ENCODE results near the gene ATRIP.
A peak's percentile ranks its signal among the peaks of the same experiment; 100 is the strongest.

The ATRIP gene

GRCh38 chr3:48432411-48433371, 13.8 kb upstream of the ATRIP start:
- TF ChIP-seq CTCF (IDR thresholded peaks at IDR 0.05; ENCODE audit: poor library complexity, severe bottlenecking): peak; percentile 35
- DNase-seq (ENCODE audit: low spot score): peak; percentile 71
- peak overlapping the region; percentile 92 for H3K27ac ChIP-seq (ENCODE audit: poor library complexity, severe bottlenecking)

DNA sequence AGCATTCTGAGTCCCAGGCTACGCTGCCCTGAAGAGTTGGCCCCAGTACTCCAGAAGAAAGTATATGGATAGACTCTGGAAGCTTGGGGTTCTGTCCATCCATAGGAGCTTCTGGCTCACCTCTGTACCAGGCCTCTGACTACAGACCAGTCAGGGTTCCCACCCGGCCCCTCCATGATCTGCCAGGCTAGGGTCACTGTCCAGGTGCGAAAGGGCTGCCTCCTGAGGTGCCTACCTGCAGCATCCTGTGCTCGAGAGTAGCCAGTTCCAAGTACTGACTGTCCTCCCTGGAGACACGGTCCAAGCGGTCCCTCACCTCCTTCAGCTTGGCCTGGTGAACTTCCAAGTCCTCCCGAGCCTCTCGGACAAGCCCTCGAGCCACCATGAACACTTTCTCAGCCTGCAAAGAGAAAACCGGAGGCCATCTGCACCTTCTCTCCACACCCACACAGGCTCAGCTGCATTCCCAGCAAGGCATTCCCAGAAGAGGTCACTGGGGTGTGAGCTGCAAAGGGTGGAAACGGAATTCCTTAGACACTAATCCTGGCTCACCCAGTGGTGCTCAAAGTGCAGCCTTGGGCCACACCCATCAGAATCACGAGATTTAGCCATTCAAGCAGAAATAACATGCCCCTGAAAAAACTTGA, 12.9 kb upstream of the ATRIP start:
- peak overlapping the region; percentile 92 for H3K27ac ChIP-seq (ENCODE audit: poor library complexity, severe bottlenecking)

More at GRCh38 chr3:48432411-48433371, 13.8 kb upstream of the ATRIP start:
- Histone ChIP-seq H3K27me3 (ENCODE audit: insufficient read depth, poor library complexity, severe bottlenecking) (no peaks in the 10 kb centered on the region), H3K36me3 (ENCODE audit: low read depth) (peaks cover 32% of the 10 kb centered on the region), H3K9me3 (ENCODE audit: severe bottlenecking) (no peaks in the 10 kb centered on the region), H3K4me3 (ENCODE audit: severe bottlenecking) (no peak overlapping the region), H3K4me1 (ENCODE audit: insufficient read depth, poor library complexity, severe bottlenecking) (peaks cover 46% of the 10 kb centered on the region)
- ATAC-seq (ENCODE audit: low read depth): peak; percentile 30

DNA sequence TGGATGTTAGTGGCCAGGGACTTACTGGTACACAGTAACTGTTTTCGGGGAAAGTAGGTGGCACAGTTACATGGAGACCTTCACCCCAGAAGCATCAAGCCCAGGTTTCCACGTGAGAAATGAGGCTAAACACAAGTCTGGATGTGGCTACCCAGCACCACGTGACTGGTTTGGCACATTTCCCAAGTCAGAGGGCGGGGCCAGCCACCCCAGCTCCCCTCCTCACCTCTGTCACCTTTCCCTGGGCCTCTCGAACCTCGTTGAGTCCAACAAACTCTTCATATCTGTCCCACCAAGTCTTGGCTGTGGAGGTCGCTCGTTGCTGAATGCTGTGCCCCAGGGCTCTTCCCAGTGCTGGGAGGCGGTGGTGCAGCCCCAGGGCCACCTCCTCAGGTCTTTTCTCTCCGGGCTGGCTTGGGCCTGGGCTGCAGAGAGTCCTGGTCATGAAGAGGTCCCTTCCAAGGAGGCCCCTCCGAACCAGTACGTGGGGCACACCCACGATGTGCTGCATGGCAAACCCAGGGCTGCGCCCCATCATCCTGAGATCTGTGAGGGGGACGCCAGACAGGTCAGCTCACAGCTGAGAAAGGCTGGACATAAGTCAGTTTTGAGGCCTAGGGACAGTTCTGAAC, 11.8 kb upstream of the ATRIP start:
- H3K27me3 ChIP-seq (ENCODE audit: insufficient read depth, poor library complexity, severe bottlenecking): no peaks in the 10 kb centered on the region
- no peak overlapping the region for H3K4me3 ChIP-seq (ENCODE audit: severe bottlenecking)
- H3K27ac ChIP-seq (ENCODE audit: poor library complexity, severe bottlenecking): peak overlapping the region; percentile 92
- TF ChIP-seq CTCF (IDR thresholded peaks at IDR 0.05; ENCODE audit: poor library complexity, severe bottlenecking): no peak
- DNase-seq (ENCODE audit: low spot score) (peak; percentile 42), ATAC-seq (ENCODE audit: low read depth) (no peak)
- H3K36me3 ChIP-seq (ENCODE audit: low read depth): peaks cover 28% of the 10 kb centered on the region
- no peaks in the 10 kb centered on the region for H3K9me3 ChIP-seq (ENCODE audit: severe bottlenecking)
- H3K4me1 ChIP-seq (ENCODE audit: insufficient read depth, poor library complexity, severe bottlenecking): peaks cover 51% of the 10 kb centered on the region

More for the DNA sequence above, 12.9 kb upstream of the ATRIP start:
- peak; percentile 60 for ATAC-seq (ENCODE audit: low read depth)
- H3K27me3 ChIP-seq (ENCODE audit: insufficient read depth, poor library complexity, severe bottlenecking): no peaks in the 10 kb centered on the region
- H3K36me3 ChIP-seq (ENCODE audit: low read depth): peaks cover 28% of the 10 kb centered on the region
- TF ChIP-seq CTCF (IDR thresholded peaks at IDR 0.05; ENCODE audit: poor library complexity, severe bottlenecking): no peak
- peak; percentile 86 for DNase-seq (ENCODE audit: low spot score)
- no peaks in the 10 kb centered on the region for H3K9me3 ChIP-seq (ENCODE audit: severe bottlenecking)
- H3K4me3 ChIP-seq (ENCODE audit: severe bottlenecking): peak overlapping the region; percentile 9
- H3K4me1 ChIP-seq (ENCODE audit: insufficient read depth, poor library complexity, severe bottlenecking): peaks cover 46% of the 10 kb centered on the region

DNA sequence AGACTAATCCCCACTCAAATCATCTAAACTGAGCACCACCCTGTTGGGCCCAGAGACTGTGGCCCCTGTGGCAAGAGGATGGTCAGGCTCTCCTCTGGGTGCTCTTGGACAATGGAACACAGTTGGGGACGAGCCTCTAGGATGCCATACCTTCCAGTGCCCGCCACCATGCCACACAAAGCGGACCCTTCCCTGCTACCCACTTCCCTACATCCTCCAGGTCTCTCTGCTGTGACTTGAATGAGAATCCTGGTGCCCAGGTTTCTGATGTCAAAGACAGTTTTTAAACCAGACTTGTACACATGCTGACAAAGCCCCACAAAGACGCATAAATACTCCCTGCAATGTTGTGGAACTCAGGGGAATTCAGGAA, 11.3 kb upstream of the ATRIP start:
- ATAC-seq (ENCODE audit: low read depth) (no peak), DNase-seq (ENCODE audit: low spot score) (no peak)
- H3K4me1 ChIP-seq (ENCODE audit: insufficient read depth, poor library complexity, severe bottlenecking): peaks cover 51% of the 10 kb centered on the region
- no peaks in the 10 kb centered on the region for H3K27me3 ChIP-seq (ENCODE audit: insufficient read depth, poor library complexity, severe bottlenecking)
- H3K9me3 ChIP-seq (ENCODE audit: severe bottlenecking): no peaks in the 10 kb centered on the region
- H3K4me3 ChIP-seq (ENCODE audit: severe bottlenecking): no peak overlapping the region
- H3K36me3 ChIP-seq (ENCODE audit: low read depth): peaks cover 28% of the 10 kb centered on the region
- H3K27ac ChIP-seq (ENCODE audit: poor library complexity, severe bottlenecking): peak overlapping the region; percentile 92
- no peak for TF ChIP-seq CTCF (IDR thresholded peaks at IDR 0.05; ENCODE audit: poor library complexity, severe bottlenecking)

Measured in RWPE2 (cell line).